GM19240 (cell line): Measurements from ENCODE around the gene KBTBD3.
A peak's percentile ranks its signal among the peaks of the same experiment; 100 is the strongest.

Source experiments
- DNase-seq: peaks from one replicate; pipeline ENCODE4 v3.0.0; 2011; ENCODE audit warnings: low spot score; ENCODE audit not compliant: insufficient read length

The KBTBD3 gene, protein sequence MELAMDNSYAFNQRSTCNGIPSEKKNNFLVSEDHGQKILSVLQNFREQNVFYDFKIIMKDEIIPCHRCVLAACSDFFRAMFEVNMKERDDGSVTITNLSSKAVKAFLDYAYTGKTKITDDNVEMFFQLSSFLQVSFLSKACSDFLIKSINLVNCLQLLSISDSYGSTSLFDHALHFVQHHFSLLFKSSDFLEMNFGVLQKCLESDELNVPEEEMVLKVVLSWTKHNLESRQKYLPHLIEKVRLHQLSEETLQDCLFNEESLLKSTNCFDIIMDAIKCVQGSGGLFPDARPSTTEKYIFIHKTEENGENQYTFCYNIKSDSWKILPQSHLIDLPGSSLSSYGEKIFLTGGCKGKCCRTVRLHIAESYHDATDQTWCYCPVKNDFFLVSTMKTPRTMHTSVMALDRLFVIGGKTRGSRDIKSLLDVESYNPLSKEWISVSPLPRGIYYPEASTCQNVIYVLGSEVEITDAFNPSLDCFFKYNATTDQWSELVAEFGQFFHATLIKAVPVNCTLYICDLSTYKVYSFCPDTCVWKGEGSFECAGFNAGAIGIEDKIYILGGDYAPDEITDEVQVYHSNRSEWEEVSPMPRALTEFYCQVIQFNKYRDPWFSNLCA

DNA sequence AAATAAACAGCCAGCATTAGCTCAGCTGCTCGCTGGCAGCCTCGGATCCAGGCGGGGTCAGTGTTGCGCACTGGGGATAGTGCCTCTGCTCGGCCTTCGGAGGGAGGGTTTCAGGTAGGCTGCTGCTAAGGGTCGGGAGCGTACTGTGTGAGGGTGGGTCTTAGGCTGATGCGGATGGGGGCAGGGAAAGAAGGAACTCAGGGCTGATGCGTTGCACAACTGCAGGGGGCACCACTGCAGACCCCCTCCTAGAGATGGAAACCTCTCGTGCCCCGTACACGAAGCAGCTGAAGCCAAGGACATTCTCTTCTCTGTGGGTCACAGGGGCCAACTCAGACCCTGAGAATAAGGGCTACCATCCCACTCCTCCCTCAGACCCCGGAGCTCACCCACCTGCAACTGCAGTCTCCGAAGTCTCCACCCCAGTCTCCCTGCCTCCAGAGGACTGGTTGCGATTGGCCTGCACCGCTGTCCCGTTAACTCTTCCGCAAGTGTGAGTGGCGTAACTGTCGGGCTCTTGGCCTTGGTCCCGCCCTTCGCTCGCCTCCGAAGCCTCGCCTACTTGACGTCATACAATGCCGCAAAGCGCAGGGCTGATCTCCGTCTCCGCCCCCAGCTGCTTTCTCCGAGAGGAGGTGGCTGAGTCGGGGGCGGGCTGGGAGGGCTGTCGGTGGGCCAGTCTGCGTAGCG, at the start of gene KBTBD3:
TSS of gene KBTBD3 (minus strand) at position 429 of the 690 bp plus-strand sequence. CDS start 18,250 bp downstream, outside the sequence.
- peak; percentile 18 for DNase-seq

DNA sequence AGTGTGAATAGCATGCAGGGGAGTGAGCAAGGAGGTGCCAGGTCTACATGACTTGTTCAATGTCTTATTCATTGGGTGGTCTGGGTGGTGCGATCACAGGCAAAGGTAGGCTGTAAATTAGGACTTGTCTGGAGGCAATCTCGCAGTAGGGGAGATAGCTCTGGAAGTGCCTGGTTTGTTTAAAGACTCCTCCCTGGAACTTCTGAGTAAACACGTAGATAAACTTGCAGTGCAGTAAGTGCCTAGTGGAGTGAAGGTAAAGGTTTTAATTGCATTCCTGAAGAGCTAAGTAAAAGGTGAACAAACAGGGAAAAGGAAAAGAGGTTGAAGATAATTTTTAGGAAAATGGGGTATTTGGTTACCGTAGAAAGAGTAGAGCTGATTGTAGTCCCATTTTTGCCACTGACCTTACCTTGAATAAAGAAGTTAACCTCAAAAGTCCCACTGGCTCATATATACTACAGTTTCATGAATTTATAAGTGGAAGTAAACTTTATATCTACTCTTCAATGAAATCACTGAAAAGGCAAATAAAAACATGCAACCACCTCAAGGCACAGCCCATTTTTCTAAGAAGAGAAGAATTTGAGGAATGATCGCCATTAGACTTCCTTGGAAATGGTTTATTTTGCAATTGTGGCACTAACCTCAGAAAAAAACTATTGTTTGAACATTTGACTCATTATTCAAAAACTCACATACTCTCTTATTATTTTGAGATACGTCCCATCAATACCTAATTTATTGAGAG, 44.6 kb upstream of the KBTBD3 start:
- DNase-seq: no peak

DNA sequence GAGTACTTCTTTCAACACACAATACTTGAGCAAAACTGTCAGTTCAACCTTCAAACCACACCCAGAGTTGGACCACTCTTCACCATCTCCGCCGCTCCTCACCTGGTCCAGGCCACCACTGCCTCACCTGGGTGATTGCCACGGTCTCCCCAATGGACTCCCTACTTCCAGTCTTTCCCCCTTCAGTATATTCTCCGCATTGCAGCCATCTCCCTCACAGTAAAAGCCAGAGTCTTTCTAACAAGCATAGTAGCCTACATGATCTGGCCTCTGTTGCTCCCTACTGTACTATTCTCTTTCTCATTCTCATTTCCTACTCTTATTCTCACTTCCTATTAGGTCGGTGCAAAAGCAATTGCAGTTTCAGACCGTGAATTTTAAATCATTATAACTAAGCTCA, 28.8 kb upstream of the KBTBD3 start:
- DNase-seq: no peak

DNA sequence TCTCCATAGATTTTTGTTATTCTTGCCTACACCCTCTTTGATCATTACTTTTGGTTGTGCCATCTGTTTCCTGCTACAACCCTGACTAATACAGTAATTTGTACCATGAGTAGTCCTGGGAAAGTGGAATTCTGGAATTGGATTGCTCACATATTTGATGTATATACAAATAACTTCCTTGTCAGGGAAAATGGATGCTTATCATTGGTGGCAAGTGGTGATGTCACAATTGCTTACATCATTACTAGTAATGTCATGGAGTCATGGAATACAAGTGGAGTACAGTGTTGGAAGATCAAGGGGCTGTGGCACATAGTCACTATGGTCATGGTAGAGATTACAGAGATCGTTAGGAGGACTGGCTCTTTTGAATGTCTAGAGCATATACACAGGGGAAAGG, 24.7 kb upstream of the KBTBD3 start:
- DNase-seq: no peak

DNA sequence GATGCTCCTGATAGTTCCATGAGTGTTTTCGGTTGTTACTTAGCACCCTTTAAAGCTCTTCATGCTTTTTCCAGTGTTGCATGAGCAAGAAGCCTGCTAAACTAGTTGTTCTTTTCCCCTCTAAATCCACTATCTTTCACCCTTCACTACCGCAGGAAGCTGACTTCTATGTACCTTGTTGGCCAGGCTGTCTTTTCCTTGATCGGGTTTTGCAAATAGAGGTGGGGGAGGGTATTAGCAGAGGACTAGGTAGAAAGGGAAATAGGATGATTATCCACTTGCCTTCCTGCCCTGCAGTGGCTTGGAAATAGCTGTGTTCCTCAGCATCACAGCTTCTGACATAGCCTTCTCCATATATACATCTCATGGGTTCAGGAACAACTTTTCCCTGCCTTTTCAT, 24.2 kb upstream of the KBTBD3 start:
- no peak for DNase-seq

DNA sequence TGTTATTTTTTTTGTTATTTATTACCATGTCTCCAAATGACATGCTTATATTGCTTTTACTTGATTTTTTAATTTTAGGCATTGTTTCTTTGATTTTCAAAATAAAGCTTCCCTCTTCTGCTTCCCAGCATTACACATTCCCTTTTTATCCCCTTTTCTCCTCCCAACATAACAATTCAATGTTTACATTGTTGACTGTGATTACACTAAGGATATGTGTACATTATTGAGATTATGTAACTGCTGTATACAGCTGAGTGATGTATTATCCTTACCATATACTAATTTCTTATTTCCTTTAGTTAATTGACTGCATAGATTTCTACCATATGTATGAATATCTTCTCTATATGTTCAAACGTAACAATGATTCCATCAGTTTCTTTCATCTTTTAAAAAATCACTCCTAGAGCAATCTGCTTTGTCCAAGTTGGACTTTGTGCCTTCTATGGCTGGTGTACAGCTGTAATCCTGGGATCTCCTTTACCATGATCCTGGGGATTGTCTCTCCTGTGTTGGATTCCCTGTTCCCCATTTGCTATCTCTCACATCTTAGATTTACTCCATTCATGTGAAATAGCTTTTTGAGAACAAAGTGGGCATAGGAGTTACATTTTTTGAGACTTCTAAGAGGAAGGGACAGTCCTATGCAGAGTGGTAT, 21.9 kb upstream of the KBTBD3 start:
- DNase-seq: no peak

DNA sequence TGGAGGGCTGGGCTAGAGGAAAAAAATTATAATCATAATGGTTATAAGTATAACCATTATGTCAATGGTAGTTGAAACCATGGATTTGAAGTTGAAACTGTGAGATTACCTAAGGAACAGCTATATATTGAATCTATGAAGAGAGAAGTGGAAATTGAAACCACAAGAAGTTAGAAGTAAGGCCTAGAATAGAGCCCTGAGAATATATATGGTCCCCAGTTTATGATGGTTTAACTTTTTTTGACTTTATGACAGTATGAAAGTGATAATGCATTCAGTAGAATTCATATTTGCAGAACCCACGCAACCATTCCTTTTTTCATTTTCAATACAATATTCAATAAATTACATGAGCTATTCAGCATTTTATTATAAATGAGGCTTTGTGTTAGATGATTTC, 15.3 kb upstream of the KBTBD3 start:
- DNase-seq: no peak

DNA sequence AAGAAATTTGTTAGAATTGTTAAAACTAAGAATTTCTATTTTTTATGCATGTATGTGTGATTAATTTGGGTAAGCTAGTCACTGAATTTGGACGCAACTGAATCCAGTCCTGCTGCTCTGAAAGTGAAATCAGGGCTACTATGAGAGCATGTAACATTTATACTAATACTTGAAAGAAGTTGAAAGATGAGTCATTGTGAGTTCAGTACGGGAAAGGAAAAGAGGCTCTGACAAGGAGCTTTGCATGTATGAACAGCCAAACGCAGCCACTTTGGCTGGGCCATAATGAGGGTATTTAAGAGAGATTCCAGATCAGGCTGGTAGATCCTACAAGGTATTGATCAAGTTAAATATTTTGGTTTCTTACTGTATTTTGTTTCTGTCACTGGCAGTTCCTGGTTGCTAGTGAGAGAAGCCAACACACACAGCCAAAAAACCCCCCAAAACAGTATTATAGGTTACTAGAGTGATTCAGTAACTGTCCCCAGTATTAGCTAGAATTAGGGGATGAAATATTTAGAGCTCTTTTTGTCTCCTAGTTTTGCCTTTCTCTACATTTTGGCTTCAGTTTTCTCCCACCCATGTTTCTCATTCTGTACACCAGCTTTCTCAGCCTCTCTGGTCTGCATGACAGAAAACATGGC, 14.5 kb upstream of the KBTBD3 start:
- DNase-seq: peak; percentile 23

DNA sequence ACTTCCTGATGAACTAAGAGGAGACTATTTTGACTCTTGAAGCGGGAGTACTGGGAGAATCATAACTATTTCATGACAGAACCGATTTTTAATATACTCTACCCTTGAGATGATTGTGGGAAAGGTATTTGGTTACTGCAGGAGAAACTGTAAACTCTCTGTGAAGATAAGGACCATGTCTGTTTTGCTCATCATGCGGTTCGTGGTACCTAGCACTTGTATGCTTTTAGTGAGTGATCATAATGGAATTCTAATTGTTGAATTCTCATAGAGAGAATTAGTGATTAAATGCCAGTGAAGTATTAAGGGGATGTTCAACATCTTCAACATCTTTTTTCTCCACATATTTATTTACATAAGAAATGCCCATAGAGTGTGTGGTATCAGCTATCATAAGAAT, 11.7 kb upstream of the KBTBD3 start:
- no peak for DNase-seq

DNA sequence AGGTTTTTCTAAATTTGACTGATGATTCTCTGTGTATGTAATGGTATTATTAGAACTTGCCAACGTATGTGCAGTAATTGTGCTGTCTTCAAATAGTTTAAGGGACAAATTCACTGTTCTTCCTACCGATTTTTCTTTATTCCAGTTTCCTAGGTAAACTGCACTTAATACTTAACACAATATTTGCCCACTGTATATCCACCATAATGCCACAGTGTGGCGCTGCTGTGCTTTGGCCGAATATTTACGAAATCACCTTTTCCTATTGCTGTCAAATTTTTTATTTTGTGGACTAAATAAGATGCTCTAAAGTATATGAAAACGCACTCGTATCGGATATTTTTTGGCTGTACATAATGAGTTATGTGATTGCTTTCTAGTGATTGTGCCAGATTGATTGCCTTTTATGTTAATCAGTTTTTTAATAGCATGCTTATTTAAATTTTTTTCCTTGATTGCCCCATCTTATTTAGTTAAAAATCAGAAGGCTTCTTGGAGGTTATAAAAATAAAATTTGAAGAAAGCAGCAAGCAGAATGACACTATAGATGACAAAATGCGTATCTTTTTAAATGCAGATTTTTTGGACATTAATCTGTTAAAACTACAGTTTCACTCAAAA, 10.8 kb upstream of the KBTBD3 start:
- no peak for DNase-seq

DNA sequence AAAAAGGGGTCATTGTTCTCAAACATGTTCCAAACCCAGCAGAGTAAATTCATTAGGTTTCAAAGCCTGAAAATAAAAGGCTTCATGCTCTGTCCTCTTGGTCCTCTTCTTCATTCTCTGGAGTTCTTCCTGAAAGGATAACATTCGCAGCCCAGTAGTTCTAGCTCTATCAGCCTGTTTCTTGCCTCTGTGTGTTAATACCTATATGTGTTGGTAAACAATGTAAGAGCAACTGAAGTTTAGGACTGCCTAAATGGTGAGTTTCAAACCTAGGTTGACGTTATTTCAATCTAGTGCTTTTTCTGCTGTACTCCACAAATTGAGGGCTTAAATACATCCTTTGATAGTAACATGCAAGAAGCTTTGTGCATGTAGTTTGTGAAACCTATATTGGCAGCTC, 9.7 kb upstream of the KBTBD3 start:
- no peak for DNase-seq

DNA sequence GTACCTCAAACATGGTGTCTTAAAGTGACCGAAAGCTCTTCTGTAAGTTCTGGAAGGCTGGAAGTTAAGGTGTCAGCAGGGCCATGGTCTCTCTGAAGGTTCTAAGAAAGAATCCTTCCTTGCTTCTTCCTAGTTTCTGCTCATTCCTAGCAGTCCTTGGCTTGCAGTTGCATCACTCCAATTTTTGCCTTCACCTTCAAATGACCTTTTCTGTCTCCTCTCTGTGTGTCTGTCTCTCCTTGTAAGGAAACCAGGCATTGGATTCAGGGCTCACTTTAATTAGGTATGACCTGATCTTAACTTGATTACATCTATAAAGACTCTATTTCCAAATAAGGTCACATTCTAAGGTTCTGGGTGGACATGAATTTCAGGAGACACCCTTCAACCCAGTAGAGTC, 9.0 kb upstream of the KBTBD3 start:
- no peak for DNase-seq

DNA sequence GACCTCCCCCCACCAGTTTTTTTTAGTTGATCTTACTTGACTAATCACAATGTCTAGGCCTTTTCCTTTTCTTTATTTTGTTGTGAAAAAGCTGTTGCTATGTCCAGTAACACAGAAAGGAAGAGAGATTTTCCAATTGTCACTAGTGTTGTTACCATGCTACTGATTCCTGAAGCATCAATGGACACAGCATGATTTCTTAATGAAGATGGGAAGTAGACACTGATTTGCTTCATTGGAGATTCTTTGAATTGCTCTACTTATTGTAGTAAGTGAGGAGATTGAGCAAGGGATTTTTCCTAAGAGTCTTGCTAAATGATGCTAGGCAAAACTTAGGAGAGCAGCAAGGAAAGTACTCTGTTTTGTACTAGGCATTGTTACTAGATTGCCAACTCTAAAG, 4.9 kb upstream of the KBTBD3 start:
- no peak for DNase-seq

DNA sequence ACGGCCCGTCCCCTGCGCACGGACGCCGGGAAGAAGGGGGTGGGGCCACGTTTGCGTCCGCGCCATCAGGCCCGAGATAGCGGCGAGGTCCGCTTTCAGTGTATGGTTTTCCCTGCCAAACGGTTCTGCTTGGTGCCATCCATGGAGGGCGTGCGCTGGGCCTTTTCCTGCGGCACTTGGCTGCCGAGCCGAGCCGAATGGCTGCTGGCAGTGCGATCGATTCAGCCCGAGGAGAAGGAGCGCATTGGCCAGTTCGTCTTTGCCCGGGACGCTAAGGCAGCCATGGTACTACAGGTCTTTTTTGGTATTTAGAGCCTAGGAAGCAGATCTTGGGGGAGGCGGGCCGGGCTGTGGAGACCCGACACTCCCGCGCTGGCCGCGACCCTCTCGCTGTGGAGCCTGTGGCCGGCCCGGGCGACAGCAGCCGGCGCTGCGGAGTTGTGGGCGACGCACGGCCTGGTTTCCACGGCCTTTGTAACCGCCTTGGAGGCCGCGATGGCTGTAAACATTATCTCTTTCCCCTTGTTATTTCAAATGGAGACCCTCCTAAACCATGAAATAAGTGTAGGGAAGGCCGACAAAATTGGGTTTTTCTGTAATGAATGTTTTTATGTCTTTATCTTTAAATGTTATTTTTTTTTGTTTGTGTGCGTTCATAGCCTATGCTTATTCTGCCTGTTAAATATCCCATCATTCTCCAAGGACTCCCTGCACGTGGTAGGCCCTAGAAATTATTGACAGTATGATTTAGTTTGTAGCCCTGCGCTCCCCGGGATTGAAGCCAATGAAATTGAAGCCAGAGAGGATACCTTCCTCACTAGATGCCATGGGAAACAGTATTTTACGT, 685 bp upstream of the KBTBD3 start, which contains the start of gene AASDHPPT:
TSS of gene AASDHPPT (plus strand) at position 54 of the 847 bp plus-strand sequence. CDS start at position 103, 49 bp downstream.
- DNase-seq: no peak

DNA sequence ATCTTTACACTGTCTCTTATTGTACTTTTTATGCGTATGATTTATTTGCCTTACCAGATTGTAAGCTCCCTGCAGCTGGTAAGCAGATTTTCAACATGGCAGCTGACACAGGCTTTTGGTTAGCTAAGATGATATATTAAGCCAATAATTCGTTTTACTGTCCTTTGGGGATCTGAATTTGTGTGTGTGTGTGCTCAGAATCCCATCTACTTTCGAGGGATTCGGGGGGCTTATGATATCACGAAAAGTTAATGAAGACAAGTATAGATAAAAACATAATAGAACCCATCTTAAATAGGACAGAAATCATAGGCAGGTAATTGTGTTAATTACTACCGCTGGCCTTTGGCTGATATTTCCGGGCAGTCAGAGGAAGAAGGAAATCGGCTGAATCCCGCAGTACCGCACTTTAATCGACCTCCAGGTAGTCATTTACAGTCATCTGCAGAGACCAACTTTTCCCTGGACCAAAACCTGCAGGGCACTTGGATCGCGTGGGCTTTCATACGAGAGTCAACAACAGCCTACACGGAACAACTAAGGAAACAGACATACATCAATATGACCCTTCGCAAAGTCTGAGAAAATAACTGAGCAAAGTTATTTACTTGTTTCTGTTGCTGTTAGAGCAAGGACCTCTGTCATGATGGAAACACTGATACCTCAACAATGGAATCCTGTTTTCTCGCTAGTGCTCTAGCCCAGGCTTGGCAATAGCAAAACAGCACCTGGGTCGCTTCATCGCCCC, 802 bp downstream of the KBTBD3 start:
- no peak for DNase-seq

DNA sequence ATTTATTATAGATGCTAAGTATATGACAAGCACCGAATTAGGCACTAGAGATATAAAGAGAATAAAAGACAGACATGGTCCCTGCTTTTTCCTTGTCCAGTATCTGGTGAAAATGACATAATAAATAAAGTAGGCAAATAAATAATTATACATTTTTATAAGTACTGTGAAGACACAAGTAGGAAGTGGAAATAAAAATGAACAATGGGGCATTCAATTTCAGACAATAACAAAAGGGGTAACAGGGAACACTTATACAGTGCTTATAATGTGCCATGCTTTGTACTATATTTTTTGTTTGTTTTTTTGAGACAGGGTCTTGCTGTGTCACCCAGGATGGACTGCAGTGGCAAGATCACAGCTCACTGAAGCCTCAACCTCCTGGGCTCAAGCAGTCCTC, 4.3 kb downstream of the KBTBD3 start:
- DNase-seq: no peak

DNA sequence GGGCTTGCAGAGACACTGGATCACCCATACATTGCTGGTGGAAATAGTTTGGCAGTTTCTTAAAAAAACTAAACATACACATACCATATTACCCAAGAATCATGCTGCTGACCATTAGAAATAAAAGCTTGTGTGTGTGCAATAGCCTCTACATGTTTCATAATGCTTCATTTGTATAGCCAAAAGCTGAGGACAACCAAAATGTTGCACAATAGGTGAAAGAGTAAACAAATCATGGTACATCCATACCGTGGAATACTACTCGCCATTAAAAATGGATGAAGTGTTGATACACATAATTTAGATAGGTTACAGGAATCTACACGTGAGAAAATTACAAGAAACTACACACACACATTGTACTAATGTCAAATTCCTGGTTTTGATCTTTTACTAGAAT, 6.5 kb downstream of the KBTBD3 start:
- DNase-seq: no peak

DNA sequence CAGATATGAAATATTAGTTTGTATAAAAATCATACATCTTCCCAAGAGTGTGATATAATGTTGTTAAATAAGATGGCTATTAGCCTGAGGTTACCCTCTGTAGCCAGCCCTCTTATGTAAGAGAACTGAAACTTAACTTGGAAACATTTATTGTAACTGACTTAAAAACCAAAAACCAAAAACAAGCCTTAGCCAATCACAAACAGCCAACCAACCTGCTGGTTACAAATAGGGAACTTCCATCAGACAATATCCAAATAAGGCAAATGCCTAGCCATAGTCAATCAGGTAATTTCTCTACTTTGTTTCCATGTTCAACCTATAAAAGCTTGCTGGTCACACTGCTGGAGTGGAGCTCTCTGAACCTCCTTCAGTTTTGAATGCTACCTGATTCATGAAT, 14.1 kb downstream of the KBTBD3 start:
- no peak for DNase-seq
